PC-9 (cell line): Measurements from ENCODE around the gene EYA4. TPM values are rescaled to one million over a fixed set of nuclear protein-coding genes. Genes with fewer than 3 reads are reported as not detected.
A peak's percentile ranks its signal among the peaks of the same experiment; 100 is the strongest.

Experiments used
- BruUV-seq: library from RNA; stranded (reverse); fragments of 400-500 nt; replicated peaks from 2 replicates; lab custom pipeline; 2021; lab: Mats Ljungman, UMichigan
- CTCF ChIA-PET: fragments of 300-600 bp; sonication (Branson Sonifier 250); formaldehyde crosslinking; loops from one replicate; lab custom pipeline; 2022; ENCODE audit warnings: antibody characterized with exemption; lab: Charles Lee
- POLR2A ChIA-PET: fragments of 300-600 bp; sonication (Branson Sonifier 250); formaldehyde crosslinking; loops from one replicate; lab custom pipeline; 2022; ENCODE audit warnings: antibody characterized with exemption; ENCODE audit not compliant: unreplicated experiment; lab: Charles Lee
- DNase-seq, 2 experiments: peaks; one replicate each; pipeline versions ENCODE4 v3.0.0 to v3.0.0-alpha.2; 2015 to 2022; ENCODE audit warnings: mixed read lengths in 1 of 2
- H2AFZ ChIP-seq: fragments of 200-600 bp; sonication (generic); 2 replicates; pipeline ENCODE4 v1.8.1; 2017; ENCODE audit warnings: antibody characterized with exemption
- H3F3A ChIP-seq: fragments of 200-600 bp; sonication (generic); 2 replicates; pipeline ENCODE4 v1.8.1; 2017; ENCODE audit warnings: antibody characterized with exemption, mild to moderate bottlenecking, low read depth; ENCODE audit not compliant: insufficient read depth
- H3K27ac ChIP-seq: fragments of 200-600 bp; sonication (generic); 2 replicates; pipeline ENCODE4 v1.6.1; 2016; ENCODE audit warnings: mixed run types
- H3K27me3 ChIP-seq: fragments of 200-600 bp; sonication (generic); 2 replicates; pipeline ENCODE4 v1.6.1; 2016; ENCODE audit warnings: low read depth, mixed run types; ENCODE audit not compliant: insufficient read depth
- H3K36me3 ChIP-seq: fragments of 200-600 bp; sonication (generic); 2 replicates; pipeline ENCODE4 v1.6.1; 2016; ENCODE audit warnings: low read depth, mixed run types
- H3K4me1 ChIP-seq: fragments of 200-600 bp; sonication (generic); replicated peaks from 2 replicates; pipeline ENCODE4 v1.6.1; 2016; ENCODE audit warnings: mixed run types; ENCODE audit not compliant: insufficient read depth
- H3K4me2 ChIP-seq: fragments of 200-600 bp; sonication (generic); 2 replicates; pipeline ENCODE4 v1.6.1; 2017; ENCODE audit warnings: mixed run types
- H3K4me3 ChIP-seq: fragments of 200-600 bp; sonication (generic); 2 replicates; pipeline ENCODE4 v1.6.1; 2016; ENCODE audit warnings: mixed run types
- H3K79me2 ChIP-seq: fragments of 200-600 bp; sonication (generic); 2 replicates; pipeline ENCODE4 v1.6.1; 2017; ENCODE audit warnings: low read depth, mixed run types
- H3K9me2 ChIP-seq: fragments of 200-600 bp; sonication (generic); 2 replicates; pipeline ENCODE4 v1.8.1; 2017; ENCODE audit warnings: mild to moderate bottlenecking; ENCODE audit not compliant: insufficient read depth
- H3K9me3 ChIP-seq: fragments of 200-600 bp; sonication (generic); 2 replicates; pipeline ENCODE4 v1.8.1; 2016; ENCODE audit warnings: low read depth; ENCODE audit not compliant: insufficient read depth
- H4K20me1 ChIP-seq: fragments of 200-600 bp; sonication (generic); 2 replicates; pipeline ENCODE4 v1.8.1; 2017; ENCODE audit not compliant: insufficient read depth
- EZH2 ChIP-seq: fragments of 200-600 bp; sonication (generic); IDR thresholded peaks from 2 replicates; pipeline ENCODE4 v1.8.0; 2017; ENCODE audit warnings: antibody characterized with exemption, low read depth
- intact Hi-C: fragments of 100-400 bp; cut with micrococcal nuclease; formaldehyde crosslinking; loops from one replicate; pipeline ENCODE4 v1.10.0; 2022; ENCODE audit not compliant: unreplicated experiment
- total RNA-seq: library from RNA; stranded (reverse); gene quantifications from 2 replicates; pipeline ENCODE4 v1.2.3, GENCODE V29; 2021
- TF ChIP-seq, protein P1 (sequence below): fragments of 200-600 bp; sonication (generic); conservative IDR thresholded peaks from 2 replicates; pipeline ENCODE4 v1.6.1; 2017; ENCODE audit warnings: mixed run types, antibody characterized with exemption, mild to moderate bottlenecking, moderate library complexity

Gene EYA4
- total RNA-seq, 1 experiment from 2014 or later: 9.8 TPM

DNA sequence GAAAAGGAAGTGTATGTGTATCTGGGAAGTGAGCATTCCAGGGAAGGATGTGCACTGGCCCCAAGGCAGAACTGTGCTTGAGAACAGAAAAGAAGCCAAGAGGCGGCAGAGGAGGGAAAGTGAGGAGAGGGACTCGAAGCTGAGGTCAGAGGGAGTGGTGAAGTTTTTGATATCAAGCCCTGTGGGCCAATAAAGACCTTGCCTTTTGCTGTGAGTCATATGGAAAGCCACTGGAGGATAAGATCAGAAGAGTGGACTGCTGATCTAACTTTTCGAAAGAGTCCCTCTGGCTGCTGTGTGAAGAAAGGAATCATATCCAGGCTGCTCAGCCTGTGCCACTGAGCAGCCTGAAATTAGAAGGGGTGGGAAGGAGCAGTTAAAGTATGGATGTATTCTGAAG lies 99.4 kb downstream of the EYA4 start:
- no TSS peak for BruUV-seq
- H3K9me3 ChIP-seq: peaks cover 4% of the 10 kb centered on the region; the same call in 1 of the 2 replicates
- TF ChIP-seq, protein P1, sequence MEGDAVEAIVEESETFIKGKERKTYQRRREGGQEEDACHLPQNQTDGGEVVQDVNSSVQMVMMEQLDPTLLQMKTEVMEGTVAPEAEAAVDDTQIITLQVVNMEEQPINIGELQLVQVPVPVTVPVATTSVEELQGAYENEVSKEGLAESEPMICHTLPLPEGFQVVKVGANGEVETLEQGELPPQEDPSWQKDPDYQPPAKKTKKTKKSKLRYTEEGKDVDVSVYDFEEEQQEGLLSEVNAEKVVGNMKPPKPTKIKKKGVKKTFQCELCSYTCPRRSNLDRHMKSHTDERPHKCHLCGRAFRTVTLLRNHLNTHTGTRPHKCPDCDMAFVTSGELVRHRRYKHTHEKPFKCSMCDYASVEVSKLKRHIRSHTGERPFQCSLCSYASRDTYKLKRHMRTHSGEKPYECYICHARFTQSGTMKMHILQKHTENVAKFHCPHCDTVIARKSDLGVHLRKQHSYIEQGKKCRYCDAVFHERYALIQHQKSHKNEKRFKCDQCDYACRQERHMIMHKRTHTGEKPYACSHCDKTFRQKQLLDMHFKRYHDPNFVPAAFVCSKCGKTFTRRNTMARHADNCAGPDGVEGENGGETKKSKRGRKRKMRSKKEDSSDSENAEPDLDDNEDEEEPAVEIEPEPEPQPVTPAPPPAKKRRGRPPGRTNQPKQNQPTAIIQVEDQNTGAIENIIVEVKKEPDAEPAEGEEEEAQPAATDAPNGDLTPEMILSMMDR: no peak
- no peak for TF ChIP-seq EZH2
- peak in 1 of 2 experiments; percentile 40 for DNase-seq
- H3K27ac ChIP-seq: no peak overlapping the region
- H3K4me2 ChIP-seq: 0 out of 2 replicates have a peak overlapping the region, but pooled peaks have one; percentile 26
- no peaks in the 10 kb centered on the region for H3K27me3 ChIP-seq
- no peak overlapping the region for H3K4me3 ChIP-seq
- intact Hi-C loops: loop anchor here (1.0 to 2.0 kb wide), 2 partner anchors 99 to 210 kb away; partner anchors contain the start of gene EYA4
- peaks cover 22% of the 10 kb centered on the region for H3K4me1 ChIP-seq
- no peaks in the 10 kb centered on the region for H3K79me2 ChIP-seq
- H3K9me2 ChIP-seq: 0 out of 2 replicates have a peak, but pooled peaks cover 4% of the 10 kb centered on the region
- no peaks in the 10 kb centered on the region for H3K36me3 ChIP-seq
- no peak overlapping the region for H2AFZ ChIP-seq
- H3F3A ChIP-seq: peaks cover 7% of the 10 kb centered on the region; the same call in 1 of the 2 replicates
- no peaks in the 10 kb centered on the region for H4K20me1 ChIP-seq
- ChIA-PET POLR2A (no interaction called here), CTCF (no interaction called here)

DNA sequence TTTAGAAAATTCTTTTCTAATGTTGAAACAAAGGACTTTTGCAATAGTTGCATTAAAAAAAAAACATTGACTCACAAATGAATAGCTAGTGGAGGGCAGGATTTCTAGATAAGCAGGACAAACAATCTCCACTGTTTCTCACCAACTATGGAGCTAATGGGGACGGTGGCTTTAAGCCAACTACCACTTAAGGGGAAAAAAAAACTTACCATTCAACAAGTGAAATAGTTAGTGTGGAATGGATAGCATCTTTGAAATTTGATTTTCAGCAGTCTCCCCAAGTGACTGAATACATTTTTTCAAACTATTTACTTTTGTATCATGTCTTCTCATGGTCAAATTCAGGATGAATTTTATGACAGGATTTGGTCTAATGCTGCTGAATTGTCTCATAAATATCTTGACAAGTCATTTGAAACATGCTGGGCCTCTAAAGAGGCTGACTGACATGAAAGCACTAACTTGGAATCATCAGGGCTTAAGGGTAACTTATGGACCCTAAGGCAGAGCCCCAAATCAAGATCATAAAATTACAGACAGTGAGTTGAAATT lies 100.5 kb downstream of the EYA4 start:
- peak; percentile 37 to 79 for DNase-seq
- Histone ChIP-seq H3K9me2 (0 out of 2 replicates have a peak, but pooled peaks cover 4% of the 10 kb centered on the region), H3K36me3 (no peaks in the 10 kb centered on the region), H3K79me2 (no peaks in the 10 kb centered on the region), H3K4me2 (peak overlapping the region; percentile 26), H4K20me1 (no peaks in the 10 kb centered on the region), H3K4me1 (peaks cover 22% of the 10 kb centered on the region), H2AFZ (no peak overlapping the region), H3K27ac (peak overlapping the region; percentile 56), H3K4me3 (no peak overlapping the region), H3F3A (peaks cover 7% of the 10 kb centered on the region; the same call in 1 of the 2 replicates), H3K27me3 (no peaks in the 10 kb centered on the region), H3K9me3 (peaks cover 4% of the 10 kb centered on the region; the same call in 1 of the 2 replicates)
- TF ChIP-seq, protein P1: no peak
- no peak for TF ChIP-seq EZH2
- ChIA-PET POLR2A (interaction anchor here (0.6 kb wide), 1 partner anchor 325 kb away, joined by 3 read pairs; no protein-coding TSS in a partner anchor), CTCF (interaction anchor here (0.7 kb wide), 1 partner anchor 90 kb away, joined by 15 read pairs; no protein-coding TSS in a partner anchor)
- intact Hi-C loops: loop anchor here (1.0 to 2.0 kb wide), 2 partner anchors 87 to 211 kb away; no protein-coding TSS in a partner anchor
- BruUV-seq: no TSS peak

DNA sequence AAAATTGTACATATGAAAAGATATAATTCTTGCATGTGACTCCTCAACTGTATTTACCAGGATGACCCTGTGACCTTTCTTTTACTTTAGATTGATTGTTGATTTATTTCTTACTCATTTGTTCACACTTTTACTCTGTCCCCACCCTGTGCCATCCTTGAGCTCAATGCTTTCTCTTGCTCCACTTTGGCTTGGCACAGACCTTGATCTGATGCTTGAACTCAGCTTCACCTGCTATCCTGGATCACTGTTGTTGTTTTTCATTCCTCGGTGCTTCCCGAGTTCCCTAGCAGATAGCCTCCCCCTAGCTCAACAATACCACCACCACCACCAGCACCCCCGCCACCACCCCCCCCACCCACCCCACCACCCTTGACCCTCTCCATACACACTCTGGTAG lies 102.1 kb downstream of the EYA4 start:
- Histone ChIP-seq H3K4me2 (no peak overlapping the region), H3K36me3 (no peaks in the 10 kb centered on the region), H3F3A (peaks cover 7% of the 10 kb centered on the region; the same call in 1 of the 2 replicates), H3K9me3 (peaks cover 4% of the 10 kb centered on the region; the same call in 1 of the 2 replicates), H3K4me3 (no peak overlapping the region), H3K79me2 (no peaks in the 10 kb centered on the region), H3K27ac (no peak overlapping the region), H3K4me1 (peaks cover 22% of the 10 kb centered on the region), H3K9me2 (0 out of 2 replicates have a peak, but pooled peaks cover 4% of the 10 kb centered on the region), H4K20me1 (no peaks in the 10 kb centered on the region), H3K27me3 (no peaks in the 10 kb centered on the region), H2AFZ (no peak overlapping the region)
- POLR2A ChIA-PET: no interaction called here
- CTCF ChIA-PET: no interaction called here
- no peak for DNase-seq
- TF ChIP-seq EZH2: no peak
- TF ChIP-seq, protein P1: no peak
- intact Hi-C loops: no loop called here
- no TSS peak for BruUV-seq
